Hepatocyte (in vitro differentiated cells): ENCODE results near the gene RNF130.

ENCODE experiments used
- EZH2 ChIP-seq: fragments of 200-600 bp; sonication (generic); IDR thresholded peaks from 2 replicates; pipeline ENCODE4 v1.6.1; 2016; ENCODE audit warnings: antibody characterized with exemption, mild to moderate bottlenecking, borderline replicate concordance
- TF ChIP-seq, protein P1 (sequence below): fragments of 200-600 bp; sonication (generic); IDR thresholded peaks from 2 replicates; pipeline ENCODE4 v1.5.1; 2016; ENCODE audit warnings: antibody characterized with exemption, mild to moderate bottlenecking; ENCODE audit not compliant: poor library complexity

GRCh38 chr5:180118391-180118791, 46.8 kb upstream of the RNF130 start:
- TF ChIP-seq, protein P1, sequence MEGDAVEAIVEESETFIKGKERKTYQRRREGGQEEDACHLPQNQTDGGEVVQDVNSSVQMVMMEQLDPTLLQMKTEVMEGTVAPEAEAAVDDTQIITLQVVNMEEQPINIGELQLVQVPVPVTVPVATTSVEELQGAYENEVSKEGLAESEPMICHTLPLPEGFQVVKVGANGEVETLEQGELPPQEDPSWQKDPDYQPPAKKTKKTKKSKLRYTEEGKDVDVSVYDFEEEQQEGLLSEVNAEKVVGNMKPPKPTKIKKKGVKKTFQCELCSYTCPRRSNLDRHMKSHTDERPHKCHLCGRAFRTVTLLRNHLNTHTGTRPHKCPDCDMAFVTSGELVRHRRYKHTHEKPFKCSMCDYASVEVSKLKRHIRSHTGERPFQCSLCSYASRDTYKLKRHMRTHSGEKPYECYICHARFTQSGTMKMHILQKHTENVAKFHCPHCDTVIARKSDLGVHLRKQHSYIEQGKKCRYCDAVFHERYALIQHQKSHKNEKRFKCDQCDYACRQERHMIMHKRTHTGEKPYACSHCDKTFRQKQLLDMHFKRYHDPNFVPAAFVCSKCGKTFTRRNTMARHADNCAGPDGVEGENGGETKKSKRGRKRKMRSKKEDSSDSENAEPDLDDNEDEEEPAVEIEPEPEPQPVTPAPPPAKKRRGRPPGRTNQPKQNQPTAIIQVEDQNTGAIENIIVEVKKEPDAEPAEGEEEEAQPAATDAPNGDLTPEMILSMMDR = no peak
- no peak for TF ChIP-seq EZH2
